Measurements from ENCODE around the gene ZRANB1.

Gene ZRANB1

DNA sequence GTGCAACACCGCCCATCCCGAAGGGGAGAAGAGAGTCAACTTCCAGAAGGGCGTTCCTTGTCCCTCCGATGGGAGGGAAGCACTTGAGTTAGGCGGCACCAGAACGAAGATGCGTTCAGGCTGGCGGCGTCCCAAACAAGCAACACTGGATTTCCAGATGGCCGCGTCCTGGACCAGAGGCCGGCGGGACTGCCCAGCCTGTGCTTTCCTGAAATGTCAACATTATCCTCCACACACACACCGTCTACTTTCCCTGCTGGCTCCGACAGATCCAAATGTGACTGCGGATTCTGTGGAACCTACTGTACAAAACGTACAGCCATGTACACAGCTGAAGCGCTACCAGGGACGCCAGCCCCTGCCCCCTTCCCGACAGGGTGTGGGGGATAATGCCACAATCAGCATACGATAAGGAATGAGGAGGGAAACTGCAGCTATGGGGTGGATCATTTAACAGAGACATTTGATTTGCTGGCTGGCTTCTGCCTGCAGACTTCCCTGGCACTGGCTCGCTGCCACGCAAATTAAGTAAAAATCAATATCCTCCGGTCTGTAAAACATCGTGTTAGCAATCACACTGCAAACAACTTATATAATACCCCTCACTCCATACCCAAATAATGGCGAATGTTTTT, 82.1 kb downstream of the ZRANB1 start:
- no peak for DNase-seq

DNA sequence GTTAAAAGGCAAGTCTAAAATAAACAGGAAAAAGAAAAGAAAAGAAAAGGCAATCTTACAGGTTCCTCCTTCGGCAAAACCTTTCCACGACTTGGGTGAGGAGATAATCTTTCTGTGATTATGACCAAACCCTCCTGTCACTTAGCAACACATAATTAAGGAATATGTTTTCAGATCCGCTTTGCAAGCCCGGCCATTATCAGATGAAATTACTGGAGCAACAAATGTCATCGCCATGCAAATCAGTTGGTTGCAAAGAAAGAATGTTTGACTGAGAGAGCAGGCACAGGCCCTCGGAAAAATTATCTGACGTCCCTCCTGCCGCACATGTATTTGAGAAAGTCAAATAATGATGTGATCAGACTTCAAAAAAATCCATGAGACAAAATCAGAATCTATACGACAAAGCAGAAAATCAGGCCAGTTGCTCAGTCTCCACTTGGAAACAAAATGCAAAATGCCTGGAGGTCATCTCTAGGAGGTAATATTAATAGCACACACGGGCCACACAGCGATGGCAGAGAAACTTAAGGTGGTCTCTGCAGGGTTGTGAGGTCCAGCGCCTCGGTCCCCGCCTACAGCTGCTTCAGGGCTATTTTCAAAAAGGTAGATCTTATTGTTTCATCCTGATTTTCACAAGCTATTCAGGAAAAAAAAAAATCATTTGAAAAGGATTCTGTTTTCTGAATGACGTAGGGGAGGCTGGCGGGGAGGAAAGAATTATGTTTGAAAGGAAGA, 82.7 kb downstream of the ZRANB1 start:
- no peak for DNase-seq

DNA sequence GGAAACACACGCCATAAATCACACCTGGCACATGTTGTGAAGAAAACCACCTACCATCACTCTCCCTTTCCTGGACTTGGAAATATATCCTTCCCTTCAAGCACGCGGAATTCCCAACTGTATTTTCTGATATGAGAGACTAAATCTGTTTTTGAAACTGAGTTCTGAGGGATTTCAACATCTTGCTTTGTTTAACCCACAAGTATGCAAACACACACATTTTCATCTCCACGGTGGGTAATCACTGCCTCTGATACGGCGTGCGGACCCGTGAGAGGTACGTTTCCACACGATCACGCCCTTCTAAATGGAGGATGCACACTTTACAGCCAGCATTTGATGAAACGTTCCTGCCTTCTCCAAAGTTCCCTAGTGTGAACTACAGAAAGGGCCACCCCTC, 83.4 kb downstream of the ZRANB1 start:
- no peak for DNase-seq

DNA sequence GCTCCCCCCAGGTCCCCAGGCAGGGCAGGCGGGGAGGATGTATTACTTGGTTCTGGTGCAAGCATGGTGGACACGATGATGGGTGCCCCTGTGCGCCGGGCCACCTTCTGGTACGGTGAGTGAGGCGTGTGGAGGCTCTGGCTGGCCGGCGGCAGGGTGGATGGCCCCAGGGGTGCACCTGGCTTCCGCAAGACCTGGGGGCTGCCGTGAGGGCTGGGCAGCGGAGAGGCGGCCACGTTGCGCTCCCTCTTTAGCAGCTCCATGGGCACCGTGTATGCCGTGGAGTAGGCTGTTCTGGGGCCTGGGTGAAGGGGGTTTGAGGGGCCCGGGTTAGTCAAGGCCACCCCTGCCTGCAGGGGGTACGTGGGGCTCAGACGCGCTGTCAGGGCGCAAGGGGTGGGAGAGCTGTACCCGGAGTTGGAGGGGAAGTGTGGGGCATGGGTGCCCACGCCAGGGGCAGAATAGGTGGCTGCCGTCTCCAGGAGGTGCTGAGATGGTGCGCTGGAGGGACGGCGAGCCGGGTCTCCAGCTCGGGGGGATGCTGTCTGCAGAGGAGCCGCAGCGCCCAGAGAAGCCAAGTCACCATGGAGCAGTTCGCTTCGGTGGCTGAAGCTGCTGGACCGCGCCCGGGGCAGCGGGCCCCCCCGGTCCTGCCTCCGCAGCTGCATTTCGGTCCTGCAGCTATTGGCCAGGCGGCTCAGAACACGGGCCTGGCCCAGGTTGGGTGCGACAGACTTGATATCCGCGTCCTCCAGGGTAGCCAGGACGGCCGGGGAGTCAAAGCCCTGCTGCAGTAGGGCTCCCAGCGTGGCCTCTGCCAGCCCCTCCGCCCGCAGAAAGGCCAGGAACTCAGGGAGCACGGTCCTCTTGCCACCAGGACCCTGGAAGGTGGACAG, 84.4 kb downstream of the ZRANB1 start:
- no peak for DNase-seq

DNA sequence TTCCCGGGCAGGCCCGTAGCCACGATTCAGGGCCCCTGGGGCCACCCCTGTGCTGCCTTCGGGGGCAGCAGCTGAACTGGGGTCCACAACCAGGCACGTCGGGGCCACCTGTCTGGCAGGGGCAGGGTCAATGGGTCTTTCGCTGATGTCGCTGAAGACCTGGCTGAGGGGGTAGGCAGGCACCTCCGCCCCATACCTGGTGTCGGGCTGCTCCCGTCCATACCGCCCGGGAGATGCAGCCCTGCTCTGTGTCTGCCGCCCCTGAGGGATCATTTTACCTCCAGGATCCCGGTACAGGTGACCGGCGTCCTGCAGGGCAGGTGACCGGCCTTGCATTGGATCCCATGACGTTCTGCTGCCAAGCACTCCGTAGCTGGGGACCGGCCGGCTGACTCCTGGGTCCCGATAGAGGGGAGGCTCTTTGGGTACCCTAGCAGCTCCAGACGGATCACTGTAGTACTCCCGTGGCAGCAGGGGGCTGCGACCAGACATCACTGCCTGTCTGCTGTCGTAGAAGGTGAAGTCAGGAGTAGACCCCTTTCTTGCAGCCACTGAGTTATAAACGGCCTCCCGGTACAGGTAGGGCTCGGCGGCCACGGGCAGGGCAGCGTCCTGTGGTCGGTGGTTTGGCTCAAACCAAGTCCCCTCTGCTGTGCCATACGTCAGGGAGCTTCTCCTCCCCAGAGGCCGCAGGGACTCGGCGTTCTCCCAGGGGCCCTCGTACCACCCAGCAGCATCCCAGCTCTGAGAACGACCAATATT, 85.2 kb downstream of the ZRANB1 start:
- DNase-seq = no peak

DNA sequence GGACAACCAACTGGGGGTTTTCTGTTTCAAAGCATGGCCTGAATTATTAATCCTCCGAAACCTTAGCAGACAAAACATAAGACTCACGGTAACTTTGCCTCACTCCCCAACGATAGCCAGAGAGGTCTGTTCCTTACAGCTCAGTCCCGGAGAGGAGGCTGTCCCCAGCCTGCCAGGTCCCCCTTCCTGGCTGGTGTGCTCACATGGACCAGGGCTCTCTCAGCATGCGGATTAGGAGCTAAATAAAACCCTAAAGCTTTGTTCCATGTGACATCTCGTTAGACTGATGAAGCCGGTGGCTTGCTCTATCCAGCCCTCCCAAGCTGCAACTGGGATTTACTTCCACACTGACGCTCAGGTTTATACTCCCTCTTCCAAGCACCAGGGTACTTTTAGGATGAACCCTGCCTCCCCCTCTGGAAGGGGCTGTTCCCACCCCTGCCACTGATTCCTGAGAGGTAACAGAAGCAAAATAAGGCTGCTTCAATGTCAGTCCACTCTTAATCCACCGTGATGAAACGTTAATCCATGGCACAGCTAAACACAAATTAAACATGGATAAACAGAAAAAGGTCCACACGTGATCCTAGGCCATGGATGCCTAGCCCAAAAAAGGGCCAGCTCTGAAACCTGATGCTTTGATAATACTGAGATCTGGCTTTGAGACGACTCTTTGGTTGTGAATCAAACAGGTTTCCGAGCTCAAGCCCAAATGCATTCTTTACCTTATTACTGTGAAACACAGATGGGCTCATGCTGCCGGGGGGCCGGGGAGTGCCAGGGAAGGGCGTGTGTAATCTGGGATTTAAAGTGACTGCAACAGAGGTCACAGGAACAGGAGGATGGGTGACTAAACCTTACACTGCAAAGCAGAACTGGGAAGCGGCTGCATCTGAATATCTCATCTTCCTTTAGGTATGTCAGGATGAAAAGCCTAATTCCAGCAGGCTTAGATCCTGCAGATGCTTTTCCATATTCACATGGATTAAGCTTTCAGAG, 86.2 kb downstream of the ZRANB1 start:
- DNase-seq = no peak

DNA sequence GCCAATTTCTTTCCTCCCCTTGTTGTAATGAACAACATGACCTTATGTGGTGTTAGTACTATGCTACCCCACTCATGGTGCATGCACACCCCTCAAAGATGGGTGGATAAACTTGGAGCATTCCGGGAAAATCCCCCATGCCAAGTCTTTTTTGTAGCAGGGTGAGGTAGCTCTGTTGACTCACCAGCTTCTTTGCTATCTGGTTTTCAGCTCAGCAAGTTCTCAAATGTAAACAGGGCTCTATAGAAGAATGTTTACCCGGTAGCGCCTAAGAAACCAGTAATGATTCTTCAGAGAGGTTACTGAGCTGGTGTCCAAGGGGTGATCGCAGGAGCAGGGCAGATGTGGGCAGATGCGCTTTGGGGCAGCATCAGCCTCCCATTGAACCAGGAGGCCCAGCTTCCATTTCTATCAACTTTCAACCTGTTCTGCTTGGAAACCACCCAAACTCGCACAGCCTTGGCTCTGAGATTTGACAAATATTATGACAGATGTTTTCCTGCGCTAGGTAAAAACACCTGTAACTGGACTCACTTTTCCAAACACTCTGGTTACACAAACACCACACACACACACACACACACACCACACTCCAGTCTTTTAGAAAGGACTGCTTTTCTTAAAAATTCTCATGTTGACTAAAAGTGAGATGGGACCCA, 87.8 kb downstream of the ZRANB1 start:
- DNase-seq = no peak

DNA sequence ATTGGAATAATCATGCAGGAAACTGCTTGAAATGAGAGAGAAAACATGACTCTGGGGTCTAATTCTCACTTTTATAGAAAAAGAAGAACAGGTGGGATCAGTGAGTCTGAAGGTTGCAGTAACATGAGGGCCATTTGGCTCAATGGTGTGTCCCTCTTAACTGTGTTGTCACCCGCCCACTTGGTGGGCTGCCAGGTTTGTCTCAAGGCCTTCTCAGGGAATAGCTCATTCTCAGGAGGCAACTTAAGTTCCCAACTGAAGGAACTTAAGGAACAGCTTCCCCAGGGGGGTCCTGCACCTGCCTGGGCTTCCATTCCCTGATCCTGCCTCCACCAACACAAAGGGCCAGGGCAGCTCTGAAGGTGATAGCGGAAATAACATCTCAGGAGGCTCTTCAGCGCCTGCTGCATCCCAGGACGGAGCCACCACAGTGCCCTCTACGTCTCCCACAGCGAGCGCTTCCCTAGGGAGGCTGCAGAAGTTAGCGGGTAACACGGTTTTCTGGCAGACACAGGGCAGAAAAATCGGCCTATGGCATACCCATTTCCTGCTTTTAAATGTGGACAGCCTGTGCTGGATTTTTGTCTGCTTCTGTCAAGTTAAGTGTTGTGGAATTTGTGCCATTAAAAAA, 88.8 kb downstream of the ZRANB1 start:
- no peak for DNase-seq

DNA sequence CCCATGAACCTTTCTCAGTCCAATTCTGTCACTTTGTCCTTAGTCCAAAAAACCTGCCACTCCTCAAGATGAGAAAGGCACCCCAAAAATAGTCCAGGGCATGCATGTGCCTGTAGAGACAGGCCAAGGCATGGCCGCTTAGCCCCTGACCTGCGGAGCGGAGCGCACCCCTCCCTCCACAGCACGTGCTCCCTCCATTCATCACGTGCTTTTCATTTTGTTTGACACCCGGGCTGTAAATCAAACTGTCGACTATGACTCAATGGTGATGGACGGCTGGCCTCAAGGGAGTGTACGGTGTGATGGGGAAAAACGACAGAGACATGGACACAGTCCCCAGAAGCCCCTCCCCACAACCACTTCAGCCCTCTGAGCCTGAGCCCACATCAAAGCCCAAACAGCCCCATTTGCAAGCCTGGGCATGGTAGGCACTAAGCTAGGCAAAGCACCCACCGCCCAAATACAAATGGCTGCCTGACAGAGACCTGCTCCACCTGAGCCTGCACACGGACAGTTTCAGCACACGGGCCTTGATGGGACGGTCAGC, 90.6 kb downstream of the ZRANB1 start:
- DNase-seq = no peak

DNA sequence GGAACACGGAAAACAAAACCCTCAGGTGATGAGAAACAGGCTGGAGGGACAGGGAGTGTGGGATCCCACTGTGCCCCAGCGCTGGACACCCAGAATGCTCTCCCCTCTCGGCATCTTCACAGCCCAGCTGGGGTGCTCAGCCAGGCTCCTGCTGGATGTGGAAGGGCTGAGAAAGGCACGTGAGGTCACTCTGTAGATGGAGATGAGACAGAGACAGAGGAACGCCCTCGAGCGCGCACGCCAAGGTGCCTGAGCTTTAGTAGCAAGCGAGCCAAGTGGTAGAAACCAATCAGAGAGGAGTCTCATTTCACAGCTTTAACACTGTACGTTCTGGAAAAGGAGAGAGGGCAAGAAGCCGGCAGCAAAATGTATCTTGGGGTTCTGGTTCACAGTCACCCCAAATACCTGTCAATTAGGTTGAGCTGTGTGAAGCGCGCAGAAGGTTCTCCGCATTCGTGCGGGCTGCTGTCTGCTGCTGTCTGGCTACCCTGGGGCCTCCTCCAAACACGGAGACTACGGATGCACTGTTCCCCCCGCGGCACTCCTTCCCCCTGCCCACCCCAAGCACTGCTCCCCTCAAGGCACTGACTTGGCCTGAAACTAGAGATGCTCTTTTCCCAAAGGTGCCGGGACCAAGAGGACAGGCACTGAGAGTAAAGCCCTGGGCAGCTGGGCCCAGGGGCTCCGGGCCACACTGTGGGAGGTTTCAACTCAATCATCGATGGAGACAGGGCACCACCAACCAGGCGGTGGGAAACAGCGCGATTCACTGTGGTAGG, 91.4 kb downstream of the ZRANB1 start:
- DNase-seq = no peak

DNA sequence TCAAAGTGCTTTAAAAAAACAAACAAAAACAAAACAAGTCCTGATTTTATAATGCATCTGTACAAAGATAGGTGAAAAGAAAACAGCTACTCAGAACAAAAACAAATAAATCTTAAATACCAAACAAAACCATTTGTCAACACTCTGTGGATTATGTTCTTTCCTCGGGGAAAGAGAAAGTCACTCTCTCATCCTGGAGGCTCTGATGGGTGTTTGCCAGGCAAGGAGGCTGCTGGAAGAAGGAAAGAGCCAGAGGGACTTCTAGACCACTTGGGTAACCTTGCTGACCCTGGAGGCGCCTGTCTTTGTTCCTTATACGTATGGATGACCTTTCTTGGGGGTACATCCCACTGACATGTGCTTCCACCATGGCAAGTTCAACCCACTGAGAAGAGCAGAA, 92.8 kb downstream of the ZRANB1 start:
- no peak for DNase-seq

DNA sequence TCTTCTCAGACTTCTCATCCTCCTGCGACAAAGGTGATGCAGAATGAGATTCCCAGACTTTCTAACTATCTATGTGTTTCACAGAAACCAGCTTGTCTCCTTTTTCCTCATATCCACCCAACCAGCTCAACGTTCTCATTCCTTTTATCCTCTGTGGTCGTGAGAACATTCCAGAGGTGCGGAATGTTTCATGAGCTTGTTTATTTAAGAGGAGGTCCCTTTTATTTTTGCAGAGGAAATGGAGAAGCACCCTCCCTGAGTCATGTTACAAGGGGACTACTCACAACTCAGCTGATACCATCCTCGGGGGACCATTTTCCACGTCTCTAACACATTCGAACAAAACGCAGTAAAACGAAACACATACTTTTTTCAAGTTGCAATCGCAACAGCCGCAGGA, 93.2 kb downstream of the ZRANB1 start:
- DNase-seq = no peak

DNA sequence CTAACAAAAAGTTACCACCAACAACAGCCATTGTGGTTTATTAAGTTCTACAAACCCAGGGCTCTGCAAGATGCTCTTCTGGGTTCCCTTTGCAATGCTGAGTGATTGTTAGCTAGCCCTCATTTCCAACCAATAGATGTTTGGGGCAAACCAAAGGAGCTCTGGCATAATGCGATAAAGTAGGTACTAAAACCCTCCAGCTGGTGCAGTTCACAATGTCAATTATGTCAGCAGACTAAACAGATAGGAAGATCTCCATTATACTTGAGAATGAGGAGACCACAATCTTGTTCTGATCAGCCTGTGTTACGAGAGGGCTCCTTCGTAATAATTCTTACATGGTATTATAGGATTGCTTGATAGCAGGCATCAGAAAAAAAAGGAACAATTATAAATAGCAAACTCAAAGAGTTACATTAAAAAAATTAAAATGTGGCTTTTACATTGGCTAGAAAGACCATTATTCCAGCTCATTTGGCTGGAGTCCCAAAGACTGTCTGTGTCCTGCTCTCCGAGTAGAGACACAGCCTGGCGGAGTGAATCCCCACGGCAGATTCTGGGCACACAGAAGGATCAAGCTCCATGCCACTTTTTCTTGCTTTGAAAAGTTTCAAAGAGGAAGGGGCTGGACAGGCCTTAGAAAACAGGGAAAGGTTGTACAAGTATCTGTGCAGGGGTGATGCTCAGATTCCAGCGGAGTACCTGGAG, 93.8 kb downstream of the ZRANB1 start:
- no peak for DNase-seq

DNA sequence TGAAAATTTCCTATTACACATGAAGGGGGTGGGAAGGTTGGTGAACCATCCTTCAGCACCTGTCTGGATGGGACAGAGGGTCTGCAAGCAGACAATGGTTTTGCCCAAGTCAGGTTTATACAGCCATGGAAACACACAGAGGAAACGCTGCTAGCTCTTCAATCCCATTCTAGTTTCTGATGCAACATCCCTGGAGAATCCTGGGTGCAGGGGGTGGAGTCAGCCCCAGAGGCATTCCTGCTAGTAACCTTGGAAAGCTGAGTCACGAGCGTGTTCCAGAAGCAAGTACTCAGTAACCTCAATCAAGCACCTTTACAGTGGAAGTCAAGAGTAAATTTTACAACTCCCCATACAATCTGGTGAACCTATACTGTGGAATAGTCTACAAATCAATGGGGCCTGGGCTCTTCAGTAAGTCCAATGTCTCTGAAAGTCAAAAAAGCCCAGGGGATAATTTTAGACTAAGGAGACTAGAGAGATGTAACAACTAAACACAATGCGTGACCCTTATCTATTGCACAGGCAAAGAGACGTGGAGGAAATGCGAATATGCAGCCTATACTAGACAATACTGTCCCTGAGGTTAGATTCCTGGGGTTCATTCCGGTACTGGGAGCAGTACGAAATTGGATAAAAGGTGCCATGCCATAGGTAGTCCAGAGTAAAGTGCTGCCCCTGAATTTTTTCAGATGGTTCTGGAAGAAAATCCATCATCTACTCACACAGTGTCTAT, 95.4 kb downstream of the ZRANB1 start:
- no peak for DNase-seq
